A549 treated with DMSO at 1 μM for 4 hours (cell line): Measurements from ENCODE around the gene TOMM40L. TPM values are rescaled to one million over a fixed set of nuclear protein-coding genes. Genes with fewer than 3 reads are reported as not detected.

Source experiments
- total RNA-seq: library from RNA; stranded (reverse); fragments of 200-300 nt; extraction: Qiagen RNA extraction; gene quantifications from 5 replicates; pipeline ENCODE4 v1.2.3, GENCODE V29; 2022; ENCODE audit warnings: low read depth

The TOMM40L gene
- total RNA-seq: 10.1 to 11.5 TPM (median 11.0 TPM) in 5 replicates

DNA sequence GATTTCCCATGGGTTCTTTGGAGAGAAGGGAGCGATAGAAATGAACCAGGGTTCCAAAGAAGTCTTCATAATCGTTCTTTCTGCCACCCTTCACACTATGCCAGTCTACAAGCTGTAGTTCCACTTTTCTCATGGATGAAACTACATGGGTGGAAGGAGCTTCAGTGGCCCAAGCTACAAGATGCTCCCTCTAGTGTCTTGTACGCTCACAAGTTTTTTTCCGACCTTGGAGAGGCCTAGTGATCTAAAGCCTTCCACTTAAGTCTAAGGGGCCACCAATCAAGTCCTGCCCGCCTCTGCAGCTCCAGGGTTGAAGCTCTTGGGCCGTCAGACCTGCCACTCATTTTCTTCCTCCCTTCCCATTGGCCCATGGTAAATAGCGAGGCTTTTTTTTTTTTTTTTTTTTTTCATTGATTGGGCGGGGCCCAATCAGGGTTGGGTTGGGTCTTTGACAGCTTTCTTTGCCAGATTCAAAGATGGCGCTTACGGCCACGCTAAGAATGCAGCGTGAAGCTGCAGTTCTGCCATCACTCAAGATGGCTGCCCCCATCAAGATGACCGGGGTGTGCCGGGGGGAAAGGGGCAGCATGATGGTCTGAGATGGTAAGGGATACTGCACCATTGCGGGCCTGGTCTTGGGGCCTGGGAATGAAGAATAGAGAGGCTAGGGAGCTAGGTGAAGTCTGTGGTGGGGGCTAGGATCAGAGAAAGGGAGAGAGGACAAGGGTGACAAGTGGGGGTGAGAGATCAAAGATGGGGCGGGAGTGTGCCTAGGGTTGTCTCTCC is at the start of gene TOMM40L:
TSS of gene TOMM40L (plus strand) at position 527 of the 786 bp plus-strand sequence. CDS start 430 bp downstream, outside the sequence.

DNA sequence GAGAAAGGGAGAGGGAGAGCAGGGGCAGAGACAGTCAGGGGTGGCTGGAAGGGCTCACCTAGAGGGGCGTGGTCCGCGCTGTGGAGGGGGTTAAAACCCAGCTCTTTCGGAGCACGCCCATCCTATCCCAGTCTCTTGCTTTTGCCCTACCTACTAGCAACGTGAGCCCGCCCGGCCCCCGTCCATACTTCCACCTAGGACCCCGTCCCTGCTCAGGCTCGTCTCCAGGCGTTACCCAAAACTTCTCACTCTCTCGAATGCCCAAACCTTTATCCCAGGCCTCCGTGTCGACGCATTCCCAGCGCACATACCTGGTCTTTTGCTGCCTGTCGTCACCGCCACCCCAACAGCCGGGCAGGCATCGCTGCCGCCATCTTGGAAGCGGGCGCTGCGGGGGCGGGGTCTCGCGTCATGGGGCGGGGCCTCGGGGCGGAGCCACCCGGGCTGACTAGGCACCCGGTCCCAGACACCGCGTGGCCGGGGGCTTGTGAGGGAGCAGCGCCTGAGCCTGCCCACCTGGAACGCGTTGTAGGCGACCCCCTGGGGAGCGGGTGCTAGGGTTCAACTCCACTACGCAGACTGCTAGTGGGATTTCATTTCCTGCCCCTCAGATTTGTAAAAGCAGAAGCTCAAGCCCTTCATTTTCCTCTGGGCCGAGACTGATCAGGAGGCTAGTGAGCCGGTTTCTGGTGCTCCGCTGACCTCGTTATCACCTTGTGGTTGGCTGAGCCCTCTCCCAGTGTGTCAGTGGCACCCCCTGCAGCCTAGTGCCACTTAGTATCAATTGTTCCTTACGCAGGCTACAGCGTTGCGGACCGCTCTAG is 48.5 kb upstream of the TOMM40L start, which contains the start of gene B4GALT3:
TSS of gene B4GALT3 (minus strand) at position 396 of the 824 bp plus-strand sequence. CDS start 1,447 bp downstream, outside the sequence.

DNA sequence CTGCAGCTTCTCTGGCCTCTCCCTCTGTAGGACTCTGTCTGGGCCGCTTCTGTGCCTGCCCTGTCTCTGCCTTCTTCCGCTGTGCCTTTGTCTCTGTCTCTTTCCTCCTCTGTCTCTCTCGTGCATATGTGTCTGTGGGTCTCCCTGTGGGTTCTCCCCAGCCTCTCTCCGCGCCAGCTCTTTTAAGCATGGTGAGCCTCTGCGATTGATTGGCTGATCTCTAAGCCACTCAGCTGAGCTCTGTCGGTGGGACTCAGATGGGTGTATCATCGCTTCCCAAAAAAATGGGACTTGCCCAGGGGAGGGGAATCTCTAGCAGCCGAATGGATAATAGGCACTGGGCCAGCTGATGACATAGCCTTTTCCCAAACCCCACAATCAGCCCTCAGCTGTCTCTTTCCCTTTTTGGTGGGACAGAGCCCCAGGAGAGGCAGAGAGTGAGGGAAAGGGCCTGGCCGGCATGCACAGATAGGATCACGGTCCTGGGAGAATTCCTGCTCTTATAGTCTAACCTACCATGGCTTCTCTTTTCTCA is 26.9 kb upstream of the TOMM40L start, which contains the start of gene ADAMTS4:
TSS of gene ADAMTS4 (minus strand) at position 158 of the 535 bp plus-strand sequence. CDS start 427 bp downstream, outside the sequence.

DNA sequence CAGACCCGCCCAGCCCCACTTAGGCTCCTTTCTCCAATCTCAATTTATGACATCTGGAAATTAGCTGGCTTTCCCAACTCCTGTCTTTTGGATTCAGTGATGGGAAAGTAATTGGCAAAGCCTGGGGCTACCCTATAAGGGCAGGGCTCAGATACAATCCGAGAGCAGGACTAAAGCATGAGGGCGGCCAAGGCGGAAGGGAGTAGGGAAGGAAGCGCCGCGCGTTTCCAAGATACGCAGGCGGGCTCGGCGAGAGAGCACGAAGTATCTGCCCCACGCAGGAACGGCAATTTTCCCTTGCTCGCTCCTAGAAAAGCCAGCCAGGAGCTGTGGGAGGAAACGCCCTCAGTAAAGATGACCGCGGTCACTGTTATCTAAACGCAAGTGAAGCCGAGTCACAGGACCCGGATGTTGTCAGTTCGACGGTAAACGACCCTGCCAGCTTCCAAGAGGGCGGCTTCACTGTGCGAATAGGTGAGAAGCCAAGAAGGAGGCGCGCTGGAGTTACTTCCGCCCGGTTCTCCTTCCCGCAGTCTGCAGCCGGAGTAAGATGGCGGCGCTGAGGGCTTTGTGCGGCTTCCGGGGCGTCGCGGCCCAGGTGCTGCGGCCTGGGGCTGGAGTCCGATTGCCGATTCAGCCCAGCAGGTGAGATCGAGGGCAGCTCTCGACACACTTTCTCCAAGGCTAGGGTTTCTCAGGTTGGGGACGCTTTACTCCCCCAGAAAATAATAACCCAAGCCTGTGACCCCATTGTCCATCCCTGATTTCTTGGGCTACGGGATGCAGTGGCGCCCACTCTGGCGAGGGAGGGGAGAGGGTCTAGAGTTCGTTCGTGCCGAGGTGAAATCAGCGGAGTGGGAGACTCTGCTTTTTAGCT is 23.8 kb upstream of the TOMM40L start, which contains the start of gene NDUFS2:
TSS of gene NDUFS2 (plus strand) at position 532 of the 877 bp plus-strand sequence. CDS start at position 551, 19 bp downstream.

DNA sequence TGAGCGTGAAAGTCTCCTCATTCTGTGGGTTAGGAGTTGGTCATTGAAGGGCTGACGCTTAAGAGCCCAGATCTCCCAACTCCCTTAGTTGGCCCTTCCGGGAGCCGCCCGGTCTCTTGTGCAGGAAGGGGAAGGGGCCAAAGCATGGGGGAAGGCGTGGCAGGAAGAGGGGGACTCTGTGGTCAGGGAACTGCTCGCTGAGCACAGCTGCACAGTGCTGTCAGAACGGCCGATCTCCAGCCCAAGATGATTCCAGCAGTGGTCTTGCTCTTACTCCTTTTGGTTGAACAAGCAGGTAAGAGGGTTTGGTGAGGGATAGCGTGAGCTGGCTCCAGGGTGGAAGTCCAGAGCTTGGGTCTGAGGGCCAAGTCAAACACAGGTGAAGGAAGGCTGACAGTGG is 10.8 kb upstream of the TOMM40L start, which contains the start of gene FCER1G:
TSS of gene FCER1G (plus strand) at position 220 of the 400 bp plus-strand sequence. CDS start at position 247, 27 bp downstream.

DNA sequence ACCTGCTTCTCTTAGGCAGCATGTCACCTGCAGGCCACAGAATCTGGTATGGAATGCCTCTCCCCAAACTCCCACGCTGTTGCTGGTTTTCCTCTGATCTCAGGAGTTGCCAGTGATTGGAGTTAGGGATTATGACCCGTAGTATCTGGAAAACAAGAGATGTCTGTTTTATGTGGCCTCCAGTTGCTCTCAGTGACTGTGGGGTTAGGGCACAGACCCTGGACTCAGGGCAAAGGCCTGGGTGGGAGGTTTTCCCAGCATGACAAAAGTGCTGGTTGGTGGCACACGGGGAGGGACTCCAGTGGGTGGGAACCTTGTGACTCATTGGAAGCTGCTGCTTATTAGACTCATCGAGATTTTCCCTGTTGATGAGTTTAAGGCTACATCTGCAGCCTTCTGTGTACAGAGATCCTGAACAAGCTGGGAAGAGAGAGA is 12.2 kb downstream of the TOMM40L start, which contains the start of gene NR1I3:
TSS of gene NR1I3 (minus strand) at position 165 of the 435 bp plus-strand sequence. CDS start 1,638 bp downstream, outside the sequence.

DNA sequence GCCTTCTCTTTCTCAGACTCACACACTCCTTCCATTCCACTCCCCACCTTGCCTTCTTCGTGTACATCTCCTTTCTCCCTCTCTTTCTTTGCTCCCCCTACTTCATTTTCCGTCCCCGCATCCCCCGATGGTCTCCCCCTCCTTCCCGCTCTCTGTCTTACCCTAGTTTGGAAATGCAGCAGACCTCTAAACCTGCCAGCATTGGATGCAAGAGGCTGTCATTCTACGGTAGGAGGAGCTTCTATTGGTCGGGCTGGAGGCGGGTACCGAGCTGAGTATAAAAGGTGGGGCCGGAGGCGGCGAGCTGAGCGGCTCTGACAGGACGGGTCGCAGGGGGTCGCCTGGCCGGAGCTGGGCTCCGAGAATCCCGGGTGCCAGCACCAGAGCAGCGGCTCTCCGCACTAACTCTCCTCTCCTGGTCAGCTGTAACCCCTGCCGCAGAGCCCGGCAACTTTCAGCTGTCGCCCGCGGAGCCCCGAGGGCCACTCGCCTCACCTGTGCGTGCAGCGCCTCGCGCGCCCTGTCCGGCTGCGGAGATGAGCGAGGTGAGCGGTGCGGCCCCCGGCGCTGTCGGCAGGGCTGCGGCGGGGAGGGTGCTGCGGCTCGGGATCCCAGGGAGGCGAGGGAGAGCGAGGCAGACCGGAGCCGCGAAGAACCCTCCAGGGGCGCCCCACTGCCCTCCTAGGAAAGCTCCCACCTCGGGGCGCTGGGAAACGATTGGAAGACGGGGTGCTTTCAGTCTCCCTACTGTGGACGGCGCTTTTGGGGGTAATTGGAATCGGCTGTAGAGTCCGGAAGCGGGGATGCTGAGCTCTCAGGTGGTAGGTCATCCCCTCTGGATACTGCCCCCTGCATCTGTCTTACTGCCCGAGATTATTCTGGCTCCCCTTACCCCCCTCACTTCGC is 32.8 kb downstream of the TOMM40L start, which contains the start of gene PCP4L1:
TSS of gene PCP4L1 (plus strand) at position 307 of the 906 bp plus-strand sequence. CDS start at position 537, 230 bp downstream.

Other genes starting within 250 kb of the TOMM40L start
- gene F11R, start 204.9 kb upstream of the TOMM40L start, total RNA-seq: 45.4 to 56.7 TPM (median 50.6 TPM) in 5 replicates
- 0.21 to 0.46 TPM (median 0.24 TPM) in 3 of 5 replicates, not detected in the others for gene TSTD1, start 187.1 kb upstream of the TOMM40L start, total RNA-seq
- gene USF1, start 180.1 kb upstream of the TOMM40L start, total RNA-seq: 48.5 to 57.3 TPM (median 53.1 TPM) in 5 replicates
- gene ARHGAP30, start 156.2 kb upstream of the TOMM40L start, total RNA-seq: 0.06 to 0.13 TPM (median 0.10 TPM) in 5 replicates
- gene NECTIN4, start 136.5 kb upstream of the TOMM40L start, total RNA-seq: 1.3 to 1.9 TPM (median 1.7 TPM) in 5 replicates
- gene KLHDC9, start 127.7 kb upstream of the TOMM40L start, total RNA-seq: 1.6 to 1.7 TPM (median 1.7 TPM) in 5 replicates
- gene PFDN2, start 108.0 kb upstream of the TOMM40L start, total RNA-seq: 113 to 124 TPM (median 120 TPM) in 5 replicates
- 26.6 to 33.0 TPM (median 31.3 TPM) in 5 replicates for gene NIT1, start 108.0 kb upstream of the TOMM40L start, total RNA-seq
- gene DEDD, start 93.4 kb upstream of the TOMM40L start, total RNA-seq: 25.0 to 32.8 TPM (median 29.9 TPM) in 5 replicates
- 87.3 to 130 TPM (median 91.1 TPM) in 5 replicates for gene UFC1, start 72.1 kb upstream of the TOMM40L start, total RNA-seq
- 15.4 to 27.5 TPM (median 23.2 TPM) in 5 replicates for gene USP21, start 66.6 kb upstream of the TOMM40L start, total RNA-seq
- 11.6 to 17.2 TPM (median 15.2 TPM) in 5 replicates for gene PPOX, start 59.6 kb upstream of the TOMM40L start, total RNA-seq
- 26.9 to 33.2 TPM (median 29.5 TPM) in 5 replicates for gene B4GALT3, start 48.6 kb upstream of the TOMM40L start, total RNA-seq
- gene ADAMTS4, start 27.0 kb upstream of the TOMM40L start, total RNA-seq: not detected in 5 replicates
- 76.9 to 109 TPM (median 79.7 TPM) in 5 replicates for gene NDUFS2, start 23.7 kb upstream of the TOMM40L start, total RNA-seq
- 0.33 TPM in 1 of 5 replicates, not detected in the others for gene FCER1G, start 10.8 kb upstream of the TOMM40L start, total RNA-seq
- gene APOA2, start 2.4 kb upstream of the TOMM40L start, total RNA-seq: not detected in 5 replicates
- gene NR1I3, start 12.1 kb downstream of the TOMM40L start, total RNA-seq: 0.21 TPM in 1 of 5 replicates, not detected in the others
- gene PCP4L1, start 32.7 kb downstream of the TOMM40L start, total RNA-seq: 0.06 to 0.10 TPM (median 0.08 TPM) in 3 of 5 replicates, not detected in the others
- 0.20 to 0.36 TPM (median 0.26 TPM) in 4 of 5 replicates, not detected in the other for gene MPZ, start 83.9 kb downstream of the TOMM40L start, total RNA-seq
- gene SDHC, start 88.3 kb downstream of the TOMM40L start, total RNA-seq: 238 to 268 TPM (median 252 TPM) in 5 replicates
- gene CFAP126, start 141.8 kb downstream of the TOMM40L start, total RNA-seq: 0.17 TPM in 1 of 5 replicates, not detected in the others